HL-60/S4 treated with phorbol 12-myristate 13-acetate at 8.2 ng/mL for 4 days and 3 days (cell line): ENCODE data around the gene PCK1.

Source experiments
- in situ Hi-C: fragments of 300-500 bp; cut with MboI; formaldehyde crosslinking; loops from 2 replicates; pipeline ENCODE4 v1.15.0; 2022; ENCODE audit warnings: low sequenced_read_pairs

PCK1 gene

DNA sequence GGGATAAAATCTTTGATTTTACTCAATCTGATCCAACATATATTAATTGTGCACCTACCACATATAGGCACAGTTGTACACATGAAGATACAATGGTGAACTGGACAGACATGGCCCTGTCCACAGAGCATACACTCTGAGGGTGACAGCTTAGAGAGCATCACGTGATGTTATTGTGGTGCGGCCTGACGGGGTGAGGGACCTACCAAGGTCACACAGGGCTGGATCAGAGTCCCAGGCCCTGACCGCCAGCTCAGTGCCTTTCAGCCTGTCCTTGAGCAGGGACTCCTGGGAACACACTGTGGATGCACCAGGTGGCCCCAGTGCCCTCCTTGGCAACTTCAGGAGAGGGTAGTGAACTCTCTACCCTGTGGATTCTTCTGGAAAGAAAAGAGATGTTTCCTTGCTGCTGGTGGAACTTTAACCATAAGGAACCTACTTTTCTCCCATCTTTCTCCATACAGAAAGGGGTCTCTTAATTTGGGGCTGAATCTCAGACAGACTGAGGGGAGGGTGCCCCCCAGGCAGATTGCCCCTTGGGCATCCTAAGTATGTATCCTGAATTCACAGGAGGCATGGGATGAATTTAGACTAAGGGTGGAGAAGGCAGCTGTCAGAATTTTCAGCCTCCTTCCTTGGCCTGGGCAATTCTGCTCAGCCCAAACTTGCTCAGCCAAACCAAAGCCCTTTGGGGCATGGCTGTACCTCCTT, 26.5 kb downstream of the PCK1 start:
- in situ Hi-C loops: loop anchor here (25.0 kb wide), 2 partner anchors 500 to 600 kb away; no protein-coding TSS in a partner anchor

GRCh38 chr20:57587989-57588377, 27.1 kb downstream of the PCK1 start:
- in situ Hi-C loops: loop anchor here (25.0 kb wide), 2 partner anchors 501 to 599 kb away; no protein-coding TSS in a partner anchor

GRCh38 chr20:57588596-57588995, 27.7 kb downstream of the PCK1 start:
- in situ Hi-C loops: loop anchor here (25.0 kb wide), 2 partner anchors 501 to 599 kb away; no protein-coding TSS in a partner anchor

GRCh38 chr20:57589123-57589727, 28.3 kb downstream of the PCK1 start:
- in situ Hi-C loops: loop anchor here (25.0 kb wide), 2 partner anchors 502 to 598 kb away; no protein-coding TSS in a partner anchor

GRCh38 chr20:57589728-57590484, 29.0 kb downstream of the PCK1 start:
- in situ Hi-C loops: loop anchor here (25.0 kb wide), 2 partner anchors 503 to 597 kb away; no protein-coding TSS in a partner anchor

DNA sequence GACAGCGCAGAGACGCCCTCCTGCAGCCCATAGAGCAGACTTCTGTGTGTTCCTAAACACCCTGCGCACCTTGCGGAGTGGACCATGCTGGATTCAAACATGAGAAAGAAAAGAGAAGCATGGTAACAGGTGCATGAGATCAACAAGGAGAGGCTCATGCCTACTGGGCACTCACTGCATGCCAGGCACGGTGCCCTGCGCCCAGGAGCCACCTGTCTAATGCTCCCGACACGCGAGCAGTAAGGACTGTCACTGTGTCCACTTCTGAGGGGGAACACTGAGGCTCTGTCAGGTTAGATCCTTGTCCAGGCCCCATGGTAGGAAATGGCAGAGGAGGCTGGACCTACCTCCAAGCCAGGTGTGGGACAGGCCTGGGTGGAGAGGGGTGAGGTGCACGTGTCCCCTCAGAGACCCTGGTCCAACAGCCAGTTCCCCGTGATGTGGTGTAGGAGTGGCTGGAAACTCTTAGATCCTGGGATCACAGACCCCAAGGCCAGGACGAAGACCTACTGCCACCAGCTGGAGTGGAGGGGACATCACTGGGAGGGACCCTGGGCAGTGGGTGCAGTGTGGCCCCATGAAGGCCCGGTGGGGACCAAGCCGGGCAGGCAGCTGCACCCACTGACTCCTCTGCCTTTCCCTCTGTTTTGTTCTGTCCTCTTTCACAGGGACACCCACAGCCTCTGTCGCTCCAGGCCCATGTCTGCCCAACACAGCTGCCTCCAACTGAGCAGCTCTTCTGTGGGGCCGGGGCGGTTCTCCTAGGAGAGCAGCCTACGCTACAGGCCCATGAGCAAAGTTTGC, 29.8 kb downstream of the PCK1 start:
- in situ Hi-C loops: loop anchor here (25.0 kb wide), 2 partner anchors 503 to 597 kb away; no protein-coding TSS in a partner anchor

- in situ Hi-C loops: loop anchor here (25.0 kb wide), 2 partner anchors 504 to 596 kb away; no protein-coding TSS in a partner anchor
Observed at GRCh38 chr20:57591289-57592229, 30.6 kb downstream of the PCK1 start.

DNA sequence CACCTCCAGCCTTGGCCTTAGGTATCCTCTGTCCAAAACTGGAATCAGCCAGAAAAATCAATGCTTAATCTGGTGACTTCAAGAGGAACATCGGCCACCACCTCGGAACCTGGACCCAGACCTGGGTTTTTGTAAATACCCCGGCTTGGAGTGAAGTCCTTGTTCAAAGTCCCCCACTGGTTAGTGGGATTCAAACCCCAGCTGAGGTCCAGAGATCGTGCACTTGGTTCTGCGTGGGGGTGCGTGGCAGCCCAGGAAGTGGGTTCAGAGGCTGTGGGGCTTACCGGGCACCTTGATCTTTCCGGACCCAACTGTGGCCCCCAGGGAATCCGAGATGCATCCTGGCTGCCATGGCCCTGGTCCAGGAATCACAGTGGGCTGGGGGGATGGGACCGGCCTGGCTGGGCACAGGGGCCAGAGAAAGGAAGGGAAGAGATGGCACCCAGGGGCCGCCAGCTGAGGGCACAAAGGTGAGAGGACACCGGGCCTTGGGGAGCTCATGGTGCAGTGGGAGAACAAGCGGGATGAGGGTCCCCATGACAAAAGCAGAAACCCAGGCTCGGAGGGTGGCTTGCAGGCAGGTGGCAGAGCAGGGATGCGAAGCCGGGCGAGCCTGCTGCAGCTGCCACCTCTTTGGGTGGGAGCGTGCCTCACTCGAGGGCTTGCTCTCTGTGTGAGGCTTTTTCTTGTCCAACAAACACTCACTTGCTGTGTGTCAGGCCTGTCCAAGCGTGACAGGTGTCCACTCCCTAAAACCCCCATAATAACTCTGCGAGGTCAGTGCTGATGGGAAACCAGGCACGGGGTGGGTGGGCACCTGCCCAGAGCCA, 31.6 kb downstream of the PCK1 start:
- in situ Hi-C loops: loop anchor here (25.0 kb wide), 2 partner anchors 505 to 595 kb away; no protein-coding TSS in a partner anchor

DNA sequence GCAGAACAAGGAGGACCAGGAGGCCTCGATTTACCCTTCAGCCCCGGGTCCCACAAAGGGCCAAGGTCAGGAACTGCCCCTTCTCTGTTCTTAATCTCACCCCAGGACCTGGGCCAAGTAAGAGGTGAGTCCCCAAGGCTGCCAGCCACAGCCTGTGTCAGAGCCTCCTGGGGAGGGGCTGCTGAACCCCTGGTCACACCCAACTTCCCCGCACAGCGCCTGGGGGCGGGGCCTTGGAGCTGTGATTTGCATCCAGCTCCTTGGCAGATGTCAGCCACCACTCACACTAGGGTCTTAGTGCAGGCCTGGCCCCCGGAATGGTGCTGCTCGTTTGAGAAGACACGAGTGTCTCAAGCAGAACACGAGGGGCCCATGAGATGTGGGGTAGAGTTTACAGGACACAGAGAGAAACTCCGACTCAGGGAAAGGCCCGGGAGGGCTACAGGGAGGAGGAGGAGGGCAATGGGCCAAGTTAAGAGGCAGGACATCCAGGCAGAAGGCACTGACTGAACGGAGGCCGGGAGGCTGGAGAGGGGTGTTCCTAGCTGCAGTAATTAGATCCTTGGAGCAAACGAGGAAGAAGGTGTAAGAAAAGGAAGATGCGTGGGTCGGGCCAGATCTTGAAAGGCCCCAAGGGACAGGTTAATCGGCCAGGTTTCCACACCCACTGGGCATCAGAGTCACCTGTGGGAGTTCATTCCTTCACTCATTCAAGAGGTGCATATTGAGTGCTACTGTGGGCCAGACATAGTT, 32.4 kb downstream of the PCK1 start:
- in situ Hi-C loops: loop anchor here (25.0 kb wide), 2 partner anchors 506 to 594 kb away; no protein-coding TSS in a partner anchor

- in situ Hi-C loops: loop anchor here (25.0 kb wide), 2 partner anchors 507 to 593 kb away; no protein-coding TSS in a partner anchor
Observed at GRCh38 chr20:57594092-57594951, 33.4 kb downstream of the PCK1 start.

GRCh38 chr20:57595041-57596030, 34.4 kb downstream of the PCK1 start:
- in situ Hi-C loops: loop anchor here (25.0 kb wide), 2 partner anchors 508 to 592 kb away; no protein-coding TSS in a partner anchor

GRCh38 chr20:57596358-57596757, 35.4 kb downstream of the PCK1 start:
- in situ Hi-C loops: loop anchor here (25.0 kb wide), 2 partner anchors 509 to 591 kb away; no protein-coding TSS in a partner anchor

GRCh38 chr20:57596998-57597939, 36.4 kb downstream of the PCK1 start:
- in situ Hi-C loops: loop anchor here (25.0 kb wide), 2 partner anchors 510 to 590 kb away; no protein-coding TSS in a partner anchor

- in situ Hi-C loops: loop anchor here (25.0 kb wide), 2 partner anchors 511 to 589 kb away; no protein-coding TSS in a partner anchor
Observed at GRCh38 chr20:57598060-57598459, 37.1 kb downstream of the PCK1 start.
